Spleen (tissue), 11 donors: ENCODE results near the gene HIVEP3. TPM values are rescaled to one million over a fixed set of nuclear protein-coding genes. Genes with fewer than 3 reads are reported as not detected.

Experiments
- DNase-seq: peaks from one replicate; pipeline ENCODE4 v3.0.0-alpha.2; 2020
- H3K27ac ChIP-seq, 8 donors: fragments of 200-600 bp; sonication (generic) in 7 of 8; 1 replicate in 4 of 8; 2 replicates in 4 of 8; pipeline versions ENCODE4 v1.5.0 to v1.8.0; 2016 to 2021; ENCODE audit warnings: inconsistent platforms in 4 of 8, mild to moderate bottlenecking in 4 of 8, moderate library complexity in 1 of 8
- H3K27me3 ChIP-seq, 7 donors: fragments of 200-600 bp; sonication (generic) in 6 of 7; replicated peaks in 1 of 7; 1 replicate in 4 of 7; 2 replicates in 3 of 7; pipeline versions ENCODE4 v1.5.0 to v1.8.0; 2016 to 2021; ENCODE audit warnings: inconsistent platforms in 3 of 7, mild to moderate bottlenecking in 1 of 7
- H3K36me3 ChIP-seq, 6 donors: fragments of 200-600 bp; sonication (generic) in 5 of 6; 1 replicate in 4 of 6; 2 replicates in 2 of 6; pipeline versions ENCODE4 v1.5.0 to v1.8.0; 2016 to 2021; ENCODE audit warnings: inconsistent platforms in 2 of 6
- H3K4me1 ChIP-seq, 6 donors: fragments of 200-600 bp; sonication (generic) in 5 of 6; 1 replicate in 3 of 6; 2 replicates in 3 of 6; pipeline versions ENCODE4 v1.5.0 to v1.8.0; 2016 to 2021; ENCODE audit warnings: inconsistent platforms in 3 of 6
- H3K4me3 ChIP-seq, 8 donors: fragments of 200-600 bp; sonication (generic) in 7 of 8; 1 replicate in 4 of 8; 2 replicates in 4 of 8; pipeline versions ENCODE4 v1.5.0 to v1.8.0; 2016 to 2021; ENCODE audit warnings: inconsistent platforms in 4 of 8, mild to moderate bottlenecking in 4 of 8, moderate library complexity in 2 of 8
- H3K9me3 ChIP-seq, 8 donors: fragments of 200-600 bp; sonication (generic) in 7 of 8; 1 replicate in 4 of 8; 2 replicates in 4 of 8; pipeline versions ENCODE4 v1.5.0 to v1.8.0; 2016 to 2021; ENCODE audit warnings: inconsistent platforms in 4 of 8
- POLR2A ChIP-seq, 3 donors: fragments of 450-650 bp; IDR thresholded peaks; one replicate each; pipeline ENCODE4 v1.5.1; 2017; ENCODE audit warnings: antibody characterized with exemption in 3 of 3, mild to moderate bottlenecking in 1 of 3
- POLR2AphosphoS5 ChIP-seq, 3 donors: sonication (generic); formaldehyde crosslinking; IDR thresholded peaks; one replicate each; pipeline ENCODE4 v1.5.1; 2017; ENCODE audit warnings: antibody characterized with exemption in 3 of 3
- WGBS, 5 donors: extraction: QIAGEN DNeasy Blood & Tissue Kit in 3 of 5; methylation state at CpG; one replicate each; pipeline versions ENCODE4 v1.1.5 to v1.1.7; 2013 to 2018; 5-methylcytosine and 5-hydroxymethylcytosine counted together
- intact Hi-C: fragments of 100-400 bp; cut with DNase I; formaldehyde crosslinking; loops from one replicate; pipeline ENCODE4 v1.15.0; 2023; ENCODE audit warnings: low total_unique reads
- polyA plus RNA-seq, 3 donors: library from polyadenylated mRNA; stranded (reverse); fragments of 200-250 nt; gene quantifications; one replicate each; pipeline ENCODE4 v1.2.1, GENCODE V29; 2013
- total RNA-seq, 7 donors: library from RNA; depleted of rRNA in 3 of 7; stranded (reverse); fragments of >200 nt in 3 of 7; fragmentation: NEBNext Ultra II Directional in 4 of 7; extraction: Animal tissue kit (Norgen Biotek cat#: 25700) in 4 of 7; gene quantifications; one replicate each; pipeline versions ENCODE4 v1.1.0 to v1.2.1, GENCODE V29; 2016 to 2021
- TF ChIP-seq, protein P1 (sequence below), 11 experiments: fragments of 200-600 bp in 7 of 11; fragments of 450-650 bp in 4 of 11; sonication (generic) in 4 of 11; IDR thresholded peaks in 8 of 11; conservative IDR thresholded peaks in 3 of 11; 1 replicate in 7 of 11; 2 replicates in 4 of 11; pipeline versions ENCODE4 v1.4.0 to v1.8.0; 2016 to 2021; ENCODE audit warnings: antibody characterized with exemption in 11 of 11, inconsistent platforms in 4 of 11, mild to moderate bottlenecking in 1 of 11
- donor health status: healthy with polysubstance abuse.
- donor health status: DM: no; HTN: no; CAD: no; lungs with moderate emphysema.
- donor health status: DM: no; HTN: no; CAD: no.
- donor health status: Bipolar disorder and iron deficiency.
- donor health status: healthy.
- donor health status: DM: no; HTN: no; CAD: no.
- donor health status: DM: yes; HTN: yes; CAD: no.

Gene HIVEP3
- total and polyA plus RNA-seq, 10 donors: 2.4 to 21.2 (median 8.2) TPM

DNA sequence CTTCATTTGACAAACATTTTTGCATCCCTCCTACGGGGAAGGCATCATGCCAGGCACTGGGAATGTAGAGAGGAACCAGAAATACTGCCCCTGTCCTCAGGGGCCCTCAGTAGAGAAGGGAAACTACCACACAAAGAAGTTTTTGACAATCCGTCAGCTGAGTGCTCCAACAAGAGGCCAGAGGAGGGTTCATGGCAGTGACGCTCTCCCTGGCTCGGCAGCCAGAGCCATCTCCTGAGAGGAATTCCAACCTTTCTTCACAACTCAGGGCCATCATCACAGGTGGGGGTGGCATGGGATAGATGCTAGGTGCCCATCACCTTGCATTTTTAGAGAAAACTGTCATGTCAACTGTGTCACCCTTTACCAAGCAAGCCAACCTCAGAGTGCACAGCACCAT lies 154.1 kb downstream of the HIVEP3 start:
- H3K4me3 ChIP-seq: no peak overlapping the region
- H3K9me3 ChIP-seq: peaks cover 0 to 13% (median 10%) of the 10 kb centered on the region in 8 donors
- peak overlapping the region in 6 of 8 donors; percentile 34 to 76 (median 62) for H3K27ac ChIP-seq
- no peaks in the 10 kb centered on the region for H3K27me3 ChIP-seq
- H3K4me1 ChIP-seq: peaks cover 10 to 62% (median 49%) of the 10 kb centered on the region in 6 donors
- no peaks in the 10 kb centered on the region for H3K36me3 ChIP-seq
- intact Hi-C loops: no loop called here
- no peak for DNase-seq
- 28 to 45% (median 33%) methylated on average over 4 of the region's 4 CpGs for WGBS, 5 donors
- TF ChIP-seq POLR2A (IDR thresholded peaks at IDR 0.05) (no peak), POLR2AphosphoS5 (IDR thresholded peaks at IDR 0.05) (no peak)
- TF ChIP-seq, protein P1, sequence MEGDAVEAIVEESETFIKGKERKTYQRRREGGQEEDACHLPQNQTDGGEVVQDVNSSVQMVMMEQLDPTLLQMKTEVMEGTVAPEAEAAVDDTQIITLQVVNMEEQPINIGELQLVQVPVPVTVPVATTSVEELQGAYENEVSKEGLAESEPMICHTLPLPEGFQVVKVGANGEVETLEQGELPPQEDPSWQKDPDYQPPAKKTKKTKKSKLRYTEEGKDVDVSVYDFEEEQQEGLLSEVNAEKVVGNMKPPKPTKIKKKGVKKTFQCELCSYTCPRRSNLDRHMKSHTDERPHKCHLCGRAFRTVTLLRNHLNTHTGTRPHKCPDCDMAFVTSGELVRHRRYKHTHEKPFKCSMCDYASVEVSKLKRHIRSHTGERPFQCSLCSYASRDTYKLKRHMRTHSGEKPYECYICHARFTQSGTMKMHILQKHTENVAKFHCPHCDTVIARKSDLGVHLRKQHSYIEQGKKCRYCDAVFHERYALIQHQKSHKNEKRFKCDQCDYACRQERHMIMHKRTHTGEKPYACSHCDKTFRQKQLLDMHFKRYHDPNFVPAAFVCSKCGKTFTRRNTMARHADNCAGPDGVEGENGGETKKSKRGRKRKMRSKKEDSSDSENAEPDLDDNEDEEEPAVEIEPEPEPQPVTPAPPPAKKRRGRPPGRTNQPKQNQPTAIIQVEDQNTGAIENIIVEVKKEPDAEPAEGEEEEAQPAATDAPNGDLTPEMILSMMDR (IDR thresholded peaks at IDR 0.05 in 8 of 11, conservative IDR thresholded peaks at IDR 0.05 in 3 of 11): no peak

DNA sequence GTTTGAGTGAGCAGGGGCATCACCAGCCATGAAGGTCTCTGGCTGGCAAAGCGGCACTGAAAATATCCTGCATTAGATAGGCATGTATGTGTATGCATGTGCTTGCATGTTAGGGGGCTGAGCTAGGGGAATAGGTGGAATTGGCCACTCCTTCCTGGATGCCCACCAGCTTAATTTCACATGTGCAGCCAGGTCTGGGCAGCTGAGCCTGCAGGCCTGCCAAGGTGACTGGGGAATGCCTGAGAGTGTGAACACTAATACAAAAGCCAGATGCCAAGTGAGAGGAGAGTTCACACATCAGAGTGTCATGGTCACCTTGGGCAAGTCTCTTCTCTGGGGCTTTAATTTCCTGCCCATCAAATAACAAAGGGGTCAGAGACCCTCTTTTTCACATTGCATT lies 155.9 kb downstream of the HIVEP3 start:
- WGBS, 5 donors: 86 to 100% (median 98%) methylated on average over 1 of the region's 1 CpG; no CpG with 5 or more reads in 1 of the 5 donors
- TF ChIP-seq POLR2AphosphoS5 (IDR thresholded peaks at IDR 0.05): no peak
- TF ChIP-seq, protein P1 (IDR thresholded peaks at IDR 0.05 in 8 of 11, conservative IDR thresholded peaks at IDR 0.05 in 3 of 11): no peak
- intact Hi-C loops: no loop called here
- no peaks in the 10 kb centered on the region for H3K36me3 ChIP-seq
- H3K4me1 ChIP-seq: peaks cover 10 to 44% (median 37%) of the 10 kb centered on the region in 6 donors
- no peak overlapping the region for H3K27ac ChIP-seq
- no peaks in the 10 kb centered on the region for H3K27me3 ChIP-seq
- H3K9me3 ChIP-seq: peaks cover 0 to 13% (median 10%) of the 10 kb centered on the region in 8 donors
- DNase-seq: no peak
- no peak overlapping the region for H3K4me3 ChIP-seq

DNA sequence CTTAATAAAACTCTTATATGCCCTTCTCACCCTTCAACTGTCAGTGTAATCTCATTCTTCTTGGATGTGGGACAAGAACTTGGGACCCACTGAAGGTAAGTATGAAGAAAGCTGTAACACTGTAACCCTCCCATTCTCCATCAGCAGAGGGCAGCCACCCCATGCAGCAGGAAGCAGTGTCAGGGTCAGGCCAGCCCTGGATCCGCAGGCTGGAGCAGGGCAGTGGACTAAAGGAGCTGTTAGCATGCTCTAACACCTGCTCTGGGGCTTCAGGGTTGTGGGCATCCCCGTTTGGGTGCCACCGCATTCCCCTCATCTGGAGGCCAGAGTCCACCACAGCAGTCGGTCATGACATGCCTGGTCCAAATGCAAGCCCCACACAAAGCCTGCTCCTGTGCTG lies 156.5 kb downstream of the HIVEP3 start:
- no peak overlapping the region for H3K27ac ChIP-seq
- H3K4me3 ChIP-seq: no peak overlapping the region
- intact Hi-C loops: no loop called here
- WGBS, 5 donors: 69 to 75% (median 71%) methylated on average over 4 of the region's 4 CpGs
- no peaks in the 10 kb centered on the region for H3K36me3 ChIP-seq
- no peaks in the 10 kb centered on the region for H3K27me3 ChIP-seq
- peaks cover 0 to 13% (median 10%) of the 10 kb centered on the region in 8 donors for H3K9me3 ChIP-seq
- TF ChIP-seq POLR2AphosphoS5 (IDR thresholded peaks at IDR 0.05): no peak
- TF ChIP-seq, protein P1 (IDR thresholded peaks at IDR 0.05 in 8 of 11, conservative IDR thresholded peaks at IDR 0.05 in 3 of 11): no peak
- TF ChIP-seq POLR2A (IDR thresholded peaks at IDR 0.05): no peak
- peaks cover 10 to 38% (median 34%) of the 10 kb centered on the region in 6 donors for H3K4me1 ChIP-seq
- DNase-seq: no peak

DNA sequence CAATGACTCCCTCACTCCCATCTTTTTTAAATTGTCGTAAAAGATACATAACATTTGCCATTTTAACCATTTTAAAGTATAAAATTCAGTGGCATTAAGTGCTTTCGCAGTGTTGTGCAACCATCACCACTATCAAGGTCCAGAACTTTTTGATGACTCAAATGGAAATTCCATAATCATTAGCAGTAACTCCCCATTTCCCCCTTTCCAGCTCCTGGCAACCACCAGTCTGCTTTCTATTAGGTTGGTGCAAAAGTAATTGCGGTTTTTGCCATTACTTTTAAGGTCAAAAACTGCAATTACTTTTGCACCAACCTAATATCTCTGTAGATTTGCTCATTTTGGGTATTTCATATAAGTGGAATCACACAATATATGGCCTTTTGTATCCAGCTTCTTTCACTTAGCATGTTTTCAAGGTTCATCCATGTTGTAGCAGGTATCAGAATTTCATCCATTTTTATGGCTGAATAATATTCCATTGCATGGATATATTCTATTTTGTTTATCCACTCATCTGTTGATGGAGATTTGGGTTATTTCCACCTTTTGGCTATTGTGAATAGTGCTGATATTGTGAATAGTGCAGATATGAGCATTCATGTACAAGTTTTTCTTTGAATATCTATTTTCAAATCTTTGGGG lies 159.7 kb downstream of the HIVEP3 start:
- no peak for DNase-seq
- intact Hi-C loops: no loop called here
- 71 to 93% (median 89%) methylated on average over 3 of the region's 3 CpGs for WGBS, 5 donors
- Histone ChIP-seq H3K27me3 (no peaks in the 10 kb centered on the region), H3K4me1 (peaks cover 0 to 16% (median 4%) of the 10 kb centered on the region in 6 donors), H3K9me3 (peaks cover 0 to 13% (median 10%) of the 10 kb centered on the region in 8 donors), H3K36me3 (no peaks in the 10 kb centered on the region), H3K4me3 (no peak overlapping the region), H3K27ac (no peak overlapping the region)
- TF ChIP-seq POLR2A (IDR thresholded peaks at IDR 0.05): no peak
- no peak for TF ChIP-seq POLR2AphosphoS5 (IDR thresholded peaks at IDR 0.05)
- TF ChIP-seq, protein P1 (IDR thresholded peaks at IDR 0.05 in 8 of 11, conservative IDR thresholded peaks at IDR 0.05 in 3 of 11): no peak
